Renal cortical epithelial cell (primary cell): ENCODE results near the gene ARHGAP35. TPM values are rescaled to one million over a fixed set of nuclear protein-coding genes. Genes with fewer than 3 reads are reported as not detected.
"Not testable (repeated sequence)": the region's sequence is repeated elsewhere in the genome, so short reads cannot be mapped to it uniquely, and the experiment has no call there.

Experiments
- DNase-seq: peaks from one replicate; pipeline ENCODE4 v3.0.0-alpha.2; 2011; ENCODE audit warnings: low read depth
- total RNA-seq: library from RNA; depleted of rRNA; stranded (reverse); fragments of >200 nt; gene quantifications from 2 replicates; pipeline ENCODE4 v1.2.3, GENCODE V29; 2014

Gene ARHGAP35
- 19.6 and 104 TPM in 2 replicates for total RNA-seq

DNA sequence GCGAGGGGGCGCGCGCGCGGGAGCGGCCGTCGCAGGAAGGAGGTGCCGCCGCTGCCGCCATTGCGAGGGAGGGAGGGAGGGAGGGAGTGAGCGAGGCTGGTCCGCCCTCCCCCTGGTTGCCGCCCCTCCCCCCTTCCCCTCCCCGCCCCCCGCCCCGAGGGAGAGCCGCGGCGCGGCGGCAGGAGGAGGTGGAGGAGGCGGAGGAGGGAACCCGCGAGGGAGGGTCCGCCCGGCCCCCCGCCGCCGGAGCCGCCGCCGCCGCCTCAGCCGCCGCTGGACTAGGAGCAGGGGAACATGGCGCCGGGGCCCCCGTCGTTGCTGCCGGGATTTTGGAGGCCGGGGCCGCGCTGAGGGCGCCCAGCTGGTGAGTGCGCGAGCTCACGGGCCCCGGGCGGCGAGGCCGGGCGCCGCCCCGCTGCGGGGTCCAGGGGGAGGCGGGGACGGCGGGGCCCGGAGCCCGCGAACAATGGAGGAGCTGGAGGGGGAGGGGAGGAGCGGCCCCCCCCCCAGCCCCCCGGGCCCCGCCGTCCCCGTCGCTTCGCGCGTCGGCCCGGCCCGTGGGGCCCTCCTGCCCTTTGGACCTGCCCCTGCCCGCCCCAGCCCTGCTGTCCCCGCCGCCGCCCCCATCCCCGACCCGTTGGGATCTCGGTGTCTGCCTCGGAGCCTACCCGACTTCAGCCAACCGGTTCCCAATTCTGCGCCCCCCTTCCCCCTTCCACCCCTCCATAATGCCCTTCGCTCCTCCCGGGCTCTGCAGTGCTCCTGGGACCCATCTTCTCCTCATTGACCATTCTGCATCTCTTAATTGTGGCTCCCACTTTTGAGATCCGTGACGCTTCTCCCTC, at the start of gene ARHGAP35:
TSS of gene ARHGAP35 (plus strand) at position 152 of the 845 bp plus-strand sequence. CDS start 57,679 bp downstream, outside the sequence.
- no peak for DNase-seq

DNA sequence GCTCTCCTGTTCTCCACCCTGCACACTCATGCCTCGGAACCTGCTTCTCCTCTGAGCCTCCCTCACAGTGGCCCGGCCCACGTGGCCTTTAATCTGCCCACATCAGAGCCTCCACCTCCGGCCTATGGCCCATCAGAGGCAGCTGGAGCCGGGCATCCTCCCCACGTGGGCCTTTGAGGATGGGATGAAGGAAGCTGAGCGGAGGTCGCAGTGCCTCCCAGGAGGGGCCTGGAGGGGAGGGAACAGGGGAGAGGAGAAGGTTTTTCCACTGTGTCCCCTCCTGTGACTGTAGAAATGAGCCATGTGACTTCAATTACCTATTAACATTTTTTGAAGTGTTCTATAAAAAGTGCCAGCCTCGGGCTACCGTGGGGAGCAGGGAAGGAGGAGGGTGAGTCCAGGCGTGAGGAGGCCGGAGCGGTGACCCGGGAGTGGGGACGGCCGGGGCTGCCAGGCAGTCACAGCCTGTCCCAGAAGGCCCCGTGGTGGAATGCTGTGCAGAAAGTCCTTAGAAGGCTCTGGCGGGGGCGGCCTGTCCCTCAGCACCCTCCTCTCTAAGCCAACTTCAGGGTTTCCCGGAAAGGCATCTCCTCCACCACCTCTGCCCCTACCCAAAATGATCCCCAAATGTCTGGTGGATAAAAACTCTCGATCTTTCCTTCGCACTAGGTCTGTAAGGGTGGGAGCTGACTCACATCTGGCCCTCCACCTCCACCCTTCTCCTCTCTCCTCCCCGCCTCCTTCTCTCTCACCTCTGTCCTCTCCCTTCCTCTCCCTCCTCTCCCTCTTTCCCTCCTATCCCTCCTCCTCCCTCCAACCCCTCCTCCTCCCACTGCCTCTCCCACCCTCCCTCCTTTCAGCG, 47.6 kb upstream of the ARHGAP35 start:
- DNase-seq: peak; percentile 64

GRCh38 chr19:46813839-46814358, 46.9 kb upstream of the ARHGAP35 start:
- peak; percentile 79 for DNase-seq

GRCh38 chr19:46815833-46816627, 44.8 kb upstream of the ARHGAP35 start:
- no peak for DNase-seq

DNA sequence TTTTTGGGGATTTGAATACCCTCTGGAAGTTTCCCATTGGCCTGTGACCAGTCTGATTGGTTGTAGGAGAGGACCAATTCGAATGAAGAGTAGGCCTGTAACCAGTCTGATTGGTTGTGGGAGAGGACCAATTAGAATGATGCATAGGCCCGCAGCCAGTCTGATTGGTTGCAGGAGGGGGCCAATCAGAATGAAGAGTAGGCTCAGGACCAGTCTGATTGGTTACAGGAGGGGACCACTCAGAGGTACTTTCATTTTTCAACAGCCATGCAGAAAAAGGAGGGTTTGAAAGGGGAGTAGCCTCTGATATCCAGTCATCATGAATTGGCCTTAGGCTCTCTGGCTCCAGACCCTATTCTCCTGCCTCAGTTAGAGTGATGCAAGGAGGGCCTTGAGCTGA, 42.0 kb upstream of the ARHGAP35 start:
- DNase-seq: no peak

- no peak for DNase-seq
These were observed 39.0 kb upstream of the ARHGAP35 start for GRCh38 chr19:46821512-46822409.

GRCh38 chr19:46822410-46822787, 38.4 kb upstream of the ARHGAP35 start:
- DNase-seq: not testable (repeated sequence)

DNA sequence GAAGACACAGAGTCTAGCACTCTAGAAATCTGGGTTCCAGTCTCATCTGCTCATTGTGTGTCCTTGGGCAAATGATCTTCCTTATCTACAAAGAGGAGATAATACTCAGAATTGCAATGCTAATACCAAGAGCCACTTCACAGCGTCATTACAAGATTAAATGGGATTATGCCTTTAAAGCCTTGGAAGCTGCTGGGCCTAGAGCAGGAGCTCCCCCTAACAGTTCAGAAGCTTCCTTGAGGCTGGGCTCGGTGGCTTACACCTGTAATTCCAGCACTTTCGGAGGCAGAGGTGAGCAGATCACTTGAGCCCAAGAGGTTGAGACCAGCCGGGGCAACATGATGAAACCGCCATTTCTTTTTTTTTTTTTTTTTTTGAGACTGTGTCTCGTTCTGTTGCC, 37.7 kb upstream of the ARHGAP35 start:
- no peak for DNase-seq

GRCh38 chr19:46824890-46825730, 35.7 kb upstream of the ARHGAP35 start:
- DNase-seq: no peak

GRCh38 chr19:46825731-46826055, 35.1 kb upstream of the ARHGAP35 start:
- no peak for DNase-seq

DNA sequence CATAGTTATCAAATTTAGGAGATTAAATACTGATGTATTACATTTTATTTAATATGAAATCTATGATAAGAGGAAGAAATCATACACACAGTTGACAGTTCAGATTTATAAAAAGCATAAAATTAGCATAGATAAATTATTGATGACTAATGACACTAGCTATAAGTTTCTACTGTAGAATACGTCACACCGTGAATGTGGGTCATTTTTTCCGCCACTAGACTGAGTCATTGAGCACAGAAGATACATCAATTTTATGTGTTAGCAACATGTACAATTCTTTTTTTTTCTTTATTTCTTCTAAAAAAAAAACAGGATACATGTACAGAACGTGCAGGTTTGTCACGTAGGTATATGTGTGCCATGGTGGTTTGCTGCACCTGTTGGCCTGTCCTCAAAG, 32.3 kb upstream of the ARHGAP35 start:
- no peak for DNase-seq

- DNase-seq: no peak
These were observed 29.9 kb upstream of the ARHGAP35 start for GRCh38 chr19:46830864-46831263.

DNA sequence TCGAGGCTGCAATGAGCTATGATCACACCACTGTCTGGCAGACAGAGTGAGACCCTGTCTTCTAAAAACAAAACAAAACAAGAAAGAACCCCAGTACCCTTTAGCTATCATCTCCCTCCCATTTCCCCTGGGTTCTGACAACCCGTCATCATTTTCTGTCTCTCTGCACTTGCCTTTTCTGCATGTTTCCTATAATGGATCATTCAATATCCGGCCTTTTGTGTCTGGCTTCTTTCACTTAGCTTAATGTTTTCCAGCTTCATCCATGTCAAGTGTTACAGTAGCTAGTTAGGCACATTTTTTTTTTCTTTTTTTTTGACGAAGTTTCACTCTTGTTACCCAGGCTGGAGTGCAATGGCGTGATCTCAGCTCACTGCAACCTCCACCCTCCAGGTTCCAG, 26.7 kb upstream of the ARHGAP35 start:
- DNase-seq: no peak

DNA sequence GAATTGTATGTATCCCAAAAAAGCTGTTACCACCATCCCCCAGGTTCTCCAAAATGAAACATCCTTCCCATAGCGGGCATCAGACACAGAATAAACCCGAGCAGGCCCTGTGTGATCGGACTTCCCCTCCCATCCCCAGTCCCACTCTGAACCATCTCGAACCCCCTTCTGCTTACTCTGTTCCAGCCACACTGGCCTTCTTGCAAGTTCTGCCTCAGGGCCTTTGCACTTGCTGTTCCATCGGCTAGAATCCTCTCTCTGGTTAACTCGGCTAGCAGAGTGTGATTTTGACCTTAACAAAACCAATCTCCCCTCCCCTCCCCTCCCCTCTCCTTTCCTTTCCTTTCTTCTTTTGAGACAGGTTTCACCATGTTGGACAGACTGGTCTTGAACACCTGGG, 25.8 kb upstream of the ARHGAP35 start:
- DNase-seq: no peak

- no peak for DNase-seq
These were observed 22.6 kb upstream of the ARHGAP35 start for GRCh38 chr19:46838160-46838559.

DNA sequence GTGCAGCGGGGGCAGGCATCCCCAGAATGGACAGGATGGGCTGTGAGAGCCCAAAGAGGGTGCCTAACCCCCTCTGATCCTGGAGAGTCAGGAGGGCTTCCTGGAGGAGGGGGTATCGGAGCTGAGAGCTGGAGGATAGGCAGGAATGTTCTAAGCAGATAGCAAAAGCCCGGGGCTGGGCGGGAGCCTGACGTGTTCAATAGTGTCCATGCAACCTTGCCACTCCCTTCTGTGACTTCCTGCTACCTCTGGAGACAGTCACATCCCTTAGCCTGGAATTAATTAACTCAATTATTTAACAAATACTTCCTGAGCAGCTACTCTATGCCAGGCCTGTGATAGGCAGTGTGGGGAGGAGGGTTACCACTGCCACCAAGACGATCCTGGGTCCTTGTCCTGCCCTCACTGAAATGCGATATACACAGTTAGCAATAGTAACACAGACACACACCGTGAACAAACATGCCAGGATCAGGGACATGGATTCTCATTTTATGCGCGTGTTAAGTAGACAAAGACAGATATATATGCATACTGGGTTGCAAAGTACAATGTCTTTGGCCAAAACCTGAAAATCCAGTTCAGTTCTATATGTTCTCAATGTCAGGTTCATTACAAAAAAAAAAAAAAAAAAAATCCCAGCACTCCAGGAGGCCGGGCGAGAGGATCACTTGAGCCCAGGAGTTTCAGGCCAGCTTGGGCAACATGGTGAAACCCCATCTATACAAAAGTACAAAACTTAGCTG, 20.9 kb upstream of the ARHGAP35 start:
- DNase-seq: no peak

DNA sequence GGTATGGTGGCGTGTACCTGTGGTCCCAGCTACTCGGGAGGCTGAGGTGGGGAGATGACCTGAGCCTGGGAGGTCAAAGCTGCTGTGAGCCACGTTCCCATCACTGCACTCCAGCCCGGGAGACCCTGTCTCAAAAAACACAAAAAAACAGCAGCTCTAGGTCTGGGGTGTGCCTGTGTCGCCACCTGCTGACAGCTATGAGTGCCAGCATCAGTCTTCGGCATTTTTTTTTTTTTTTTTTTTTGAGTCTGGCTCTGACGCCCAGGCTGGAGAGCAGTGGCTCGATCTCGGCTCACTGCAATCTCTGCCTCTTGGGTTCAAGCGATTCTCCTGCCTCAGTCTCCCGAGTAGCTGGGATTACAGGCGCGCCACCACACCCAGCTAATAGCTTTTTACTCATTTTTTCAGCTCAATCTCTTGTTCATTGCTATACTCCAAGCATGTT, 20.3 kb upstream of the ARHGAP35 start:
- peak; percentile 47 for DNase-seq

DNA sequence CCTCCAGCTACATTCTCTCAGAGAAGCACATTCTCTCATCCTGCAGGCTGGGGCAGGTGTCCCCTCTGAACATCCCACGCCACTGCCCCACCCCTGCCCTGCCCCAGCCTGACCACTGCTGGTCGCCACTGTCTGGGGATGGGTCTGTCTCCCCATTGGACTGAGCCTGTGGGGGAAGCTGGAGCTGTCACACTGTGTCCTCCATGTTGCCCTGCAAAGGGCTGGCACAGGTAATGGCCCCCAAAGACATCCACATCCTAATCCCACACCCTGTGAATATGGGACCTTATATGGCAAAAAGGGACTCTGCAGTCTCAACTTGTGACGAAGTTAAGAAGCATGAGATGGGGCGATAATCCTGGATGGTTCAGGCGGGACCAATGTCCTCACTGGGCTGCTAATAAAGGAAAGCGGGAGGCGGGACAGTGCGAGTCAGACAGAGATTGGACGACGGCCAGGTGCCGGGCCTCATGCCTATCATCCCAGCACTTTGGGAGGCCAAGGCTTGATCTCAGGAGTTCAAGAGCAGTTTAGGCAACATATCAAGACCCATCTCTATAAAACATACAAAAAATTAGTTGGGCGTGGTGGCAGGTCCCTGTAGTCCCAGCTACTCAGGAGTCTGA, 19.2 kb upstream of the ARHGAP35 start:
- no peak for DNase-seq

DNA sequence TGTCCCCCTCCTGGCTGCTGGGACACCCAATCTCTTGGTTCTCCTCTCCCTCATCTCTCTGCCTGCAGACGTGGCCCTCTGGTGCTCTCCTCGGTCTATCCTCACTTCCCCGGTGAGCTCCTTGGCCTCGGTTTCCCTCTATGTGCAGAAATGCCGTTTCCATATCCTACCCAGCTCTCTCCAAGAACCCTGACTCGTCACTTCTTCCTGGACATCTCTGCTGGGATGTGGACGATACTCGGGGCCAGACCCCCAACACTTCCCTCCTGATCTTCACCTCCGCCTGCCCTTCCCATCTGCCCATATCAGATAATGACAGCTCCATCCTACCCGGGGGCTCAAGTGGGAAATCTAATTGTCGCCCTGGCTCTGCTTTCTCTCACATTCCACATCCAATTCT, 18.0 kb upstream of the ARHGAP35 start:
- no peak for DNase-seq
